Vagina (tissue), 2 donors: Measurements from ENCODE around the gene CUX1. TPM values are rescaled to one million over a fixed set of nuclear protein-coding genes. Genes with fewer than 3 reads are reported as not detected.
"Not testable (repeated sequence)": the region's sequence is repeated elsewhere in the genome, so short reads cannot be mapped to it uniquely, and the experiment has no call there.

Experiments
- DNase-seq, 2 donors: peaks; one replicate each; pipeline ENCODE4 v3.0.0-alpha.2; 2017; ENCODE audit errors: extremely low spot score in 2 of 2
- H3K27ac ChIP-seq: fragments of 200-600 bp; sonication (generic); one replicate; pipeline ENCODE4 v1.5.1; 2019
- H3K27me3 ChIP-seq: fragments of 200-600 bp; sonication (generic); one replicate; pipeline ENCODE4 v1.5.1; 2019
- H3K36me3 ChIP-seq, 2 donors: fragments of 200-600 bp; sonication (generic); one replicate each; pipeline ENCODE4 v1.5.1; 2017 to 2019
- H3K4me1 ChIP-seq: fragments of 200-600 bp; sonication (generic); one replicate; pipeline ENCODE4 v1.5.1; 2019
- H3K4me3 ChIP-seq, 2 donors: fragments of 200-600 bp; sonication (generic); 1 replicate in 1 of 2; 2 replicates in 1 of 2; pipeline ENCODE4 v1.5.1; 2016 to 2019
- H3K9me3 ChIP-seq: fragments of 200-600 bp; sonication (generic); one replicate; pipeline ENCODE4 v1.5.1; 2019
- POLR2A ChIP-seq, 2 donors: fragments of 450-650 bp; IDR thresholded peaks; one replicate each; pipeline ENCODE4 v1.6.1; 2017; ENCODE audit warnings: antibody characterized with exemption in 2 of 2, mild to moderate bottlenecking in 2 of 2, moderate library complexity in 2 of 2
- POLR2AphosphoS5 ChIP-seq, 2 donors: sonication (generic); formaldehyde crosslinking; IDR thresholded peaks; one replicate each; pipeline ENCODE4 v1.9.0; 2017; ENCODE audit warnings: antibody characterized with exemption in 2 of 2, mild to moderate bottlenecking in 2 of 2, low read depth in 1 of 2; ENCODE audit not compliant: insufficient read depth in 1 of 2
- intact Hi-C: fragments of 100-400 bp; cut with DNase I; formaldehyde crosslinking; loops from one replicate; pipeline ENCODE4 v1.15.1; 2023
- total RNA-seq: library from RNA; depleted of rRNA; stranded (reverse); fragments of >200 nt; gene quantifications from one replicate; pipeline ENCODE4 v1.2.3, GENCODE V29; 2016
- TF ChIP-seq, protein P1 (sequence below), 3 experiments: fragments of 450-650 bp in 2 of 3; fragments of 200-600 bp in 1 of 3; sonication (generic) in 1 of 3; IDR thresholded peaks; one replicate each; pipeline ENCODE4 v1.5.1; 2017 to 2019; ENCODE audit warnings: antibody characterized with exemption in 3 of 3, mild to moderate bottlenecking in 2 of 3, moderate library complexity in 2 of 3

The CUX1 gene
- total RNA-seq, 1 donor from 2014 or later: 65.3 TPM

GRCh38 chr7:101835136-101835535 is 17.7 kb downstream of the CUX1 start:
- H3K4me3 ChIP-seq: no peak overlapping the region
- intact Hi-C loops: no loop called here
- H3K27ac ChIP-seq: no peak overlapping the region
- TF ChIP-seq POLR2AphosphoS5 (IDR thresholded peaks at IDR 0.05; ENCODE audit: insufficient read depth in 1 of 2, low read depth in 1 of 2) (no peak), POLR2A (IDR thresholded peaks at IDR 0.05) (no peak)
- TF ChIP-seq, protein P1, sequence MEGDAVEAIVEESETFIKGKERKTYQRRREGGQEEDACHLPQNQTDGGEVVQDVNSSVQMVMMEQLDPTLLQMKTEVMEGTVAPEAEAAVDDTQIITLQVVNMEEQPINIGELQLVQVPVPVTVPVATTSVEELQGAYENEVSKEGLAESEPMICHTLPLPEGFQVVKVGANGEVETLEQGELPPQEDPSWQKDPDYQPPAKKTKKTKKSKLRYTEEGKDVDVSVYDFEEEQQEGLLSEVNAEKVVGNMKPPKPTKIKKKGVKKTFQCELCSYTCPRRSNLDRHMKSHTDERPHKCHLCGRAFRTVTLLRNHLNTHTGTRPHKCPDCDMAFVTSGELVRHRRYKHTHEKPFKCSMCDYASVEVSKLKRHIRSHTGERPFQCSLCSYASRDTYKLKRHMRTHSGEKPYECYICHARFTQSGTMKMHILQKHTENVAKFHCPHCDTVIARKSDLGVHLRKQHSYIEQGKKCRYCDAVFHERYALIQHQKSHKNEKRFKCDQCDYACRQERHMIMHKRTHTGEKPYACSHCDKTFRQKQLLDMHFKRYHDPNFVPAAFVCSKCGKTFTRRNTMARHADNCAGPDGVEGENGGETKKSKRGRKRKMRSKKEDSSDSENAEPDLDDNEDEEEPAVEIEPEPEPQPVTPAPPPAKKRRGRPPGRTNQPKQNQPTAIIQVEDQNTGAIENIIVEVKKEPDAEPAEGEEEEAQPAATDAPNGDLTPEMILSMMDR (IDR thresholded peaks at IDR 0.05): no peak
- no peaks in the 10 kb centered on the region for H3K9me3 ChIP-seq
- no peak for DNase-seq
- no peaks in the 10 kb centered on the region for H3K36me3 ChIP-seq
- no peaks in the 10 kb centered on the region for H3K27me3 ChIP-seq
- no peaks in the 10 kb centered on the region for H3K4me1 ChIP-seq

DNA sequence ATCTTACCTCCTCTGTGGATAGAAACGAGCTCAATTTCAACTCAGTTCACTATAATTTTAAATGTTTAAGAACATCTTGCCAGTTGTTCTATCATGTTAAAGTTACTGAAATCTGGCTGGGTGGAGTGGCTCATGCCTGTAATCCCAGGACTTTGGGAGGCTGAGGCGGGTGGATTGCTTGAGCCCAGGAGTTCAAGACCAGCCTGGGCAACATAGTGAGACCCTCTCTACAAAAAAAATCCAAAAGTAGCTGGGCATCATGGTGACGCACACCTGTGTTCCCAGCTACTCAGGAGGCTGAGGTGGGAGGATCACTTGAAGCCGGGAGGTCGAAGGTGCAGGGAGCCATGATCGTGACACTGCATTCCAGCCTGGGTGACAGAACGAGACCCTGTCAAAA is 20.0 kb downstream of the CUX1 start:
- H3K27me3 ChIP-seq, DNase-seq, H3K36me3 ChIP-seq, H3K9me3 ChIP-seq, intact Hi-C loops, H3K27ac ChIP-seq, H3K4me1 ChIP-seq, H3K4me3 ChIP-seq: not testable (repeated sequence)

- TF ChIP-seq POLR2A (IDR thresholded peaks at IDR 0.05) (no peak), POLR2AphosphoS5 (IDR thresholded peaks at IDR 0.05; ENCODE audit: insufficient read depth in 1 of 2, low read depth in 1 of 2) (no peak)
- TF ChIP-seq, protein P1 (IDR thresholded peaks at IDR 0.05): no peak
- no peak for DNase-seq
- intact Hi-C loops: no loop called here
Measured at GRCh38 chr7:101838837-101839483, 21.5 kb downstream of the CUX1 start.

GRCh38 chr7:101841328-101841727 is 23.9 kb downstream of the CUX1 start:
- Histone ChIP-seq H3K4me3 (no peak overlapping the region), H3K27me3 (no peaks in the 10 kb centered on the region), H3K9me3 (no peaks in the 10 kb centered on the region), H3K36me3 (no peaks in the 10 kb centered on the region), H3K4me1 (peaks cover 4% of the 10 kb centered on the region), H3K27ac (no peak overlapping the region)
- intact Hi-C loops: no loop called here
- no peak for DNase-seq
- TF ChIP-seq POLR2AphosphoS5 (IDR thresholded peaks at IDR 0.05; ENCODE audit: insufficient read depth in 1 of 2, low read depth in 1 of 2) (no peak), POLR2A (IDR thresholded peaks at IDR 0.05) (no peak)
- TF ChIP-seq, protein P1 (IDR thresholded peaks at IDR 0.05): no peak

More at GRCh38 chr7:101838837-101839483, 21.5 kb downstream of the CUX1 start:
- Histone ChIP-seq H3K4me3 (no peak overlapping the region), H3K36me3 (no peaks in the 10 kb centered on the region), H3K27ac (no peak overlapping the region), H3K4me1 (peaks cover 4% of the 10 kb centered on the region), H3K27me3 (no peaks in the 10 kb centered on the region), H3K9me3 (no peaks in the 10 kb centered on the region)

DNA sequence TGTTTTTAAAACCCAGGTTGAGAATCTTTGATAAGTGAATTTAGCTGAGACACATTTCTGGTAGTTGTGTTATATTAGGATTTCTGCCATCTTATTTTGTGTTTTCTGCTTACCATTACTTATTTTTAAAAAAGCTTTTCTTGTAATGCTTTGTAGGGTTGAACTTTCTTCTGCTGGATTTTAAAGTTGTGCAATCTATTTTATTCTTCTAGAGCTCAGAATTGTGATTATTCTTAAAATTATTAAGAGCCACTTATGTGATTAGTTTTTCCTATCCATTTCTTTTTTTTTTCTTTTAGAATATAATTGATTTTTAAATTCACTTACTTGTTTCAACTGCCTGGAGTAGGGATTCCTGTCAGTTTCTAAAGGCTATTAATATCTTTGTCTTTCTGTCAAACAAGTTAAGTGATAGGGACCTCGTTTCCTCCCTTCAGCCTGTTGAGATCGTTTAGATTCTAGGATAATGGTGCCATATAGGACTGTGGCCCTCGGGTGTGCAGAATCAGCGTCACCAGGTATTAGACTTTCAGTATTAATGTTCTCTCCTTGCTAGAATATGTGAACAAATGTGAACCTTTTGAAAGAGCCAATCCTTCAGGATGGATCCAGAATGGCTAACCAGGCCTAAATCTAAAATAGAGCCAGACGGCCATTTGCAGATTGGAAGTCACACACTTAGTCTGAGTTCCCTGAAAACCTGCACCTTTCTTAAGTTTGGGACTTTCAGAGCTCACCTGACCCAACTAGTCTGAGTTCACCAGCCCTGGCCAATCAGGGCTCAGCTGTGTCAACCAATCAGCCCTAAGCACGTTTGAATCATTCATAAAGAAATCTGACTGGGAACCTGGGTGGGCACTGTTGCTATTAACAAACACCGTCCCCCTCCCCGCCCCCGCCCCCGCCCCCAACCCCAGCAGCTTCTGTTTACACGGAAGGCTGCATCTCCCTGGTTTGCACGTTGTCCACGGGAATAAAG is 26.2 kb downstream of the CUX1 start:
- Histone ChIP-seq H3K4me1 (peaks cover 10% of the 10 kb centered on the region), H3K4me3 (no peak overlapping the region), H3K27ac (no peak overlapping the region), H3K27me3 (no peaks in the 10 kb centered on the region), H3K36me3 (no peaks in the 10 kb centered on the region), H3K9me3 (no peaks in the 10 kb centered on the region)
- TF ChIP-seq, protein P1 (IDR thresholded peaks at IDR 0.05): no peak
- TF ChIP-seq POLR2A (IDR thresholded peaks at IDR 0.05) (no peak), POLR2AphosphoS5 (IDR thresholded peaks at IDR 0.05; ENCODE audit: insufficient read depth in 1 of 2, low read depth in 1 of 2) (no peak)
- no peak for DNase-seq
- intact Hi-C loops: no loop called here
